Measurements from ENCODE around the gene ST7L. TPM values are rescaled to one million over a fixed set of nuclear protein-coding genes. Genes with fewer than 3 reads are reported as not detected.
A peak's percentile ranks its signal among the peaks of the same experiment; 100 is the strongest.
"Not testable (repeated sequence)": the region's sequence is repeated elsewhere in the genome, so short reads cannot be mapped to it uniquely, and the experiment has no call there.

ST7L gene
- total RNA-seq, 3 donors from 2014 or later = 8.1 to 10.1 (median 9.1) TPM

GRCh38 chr1:112628516-112628915 is 9.6 kb upstream of the ST7L start:
- DNase-seq = no peak
- H3K4me3 Mint-ChIP-seq = no peak overlapping the region
- H3K9me3 Mint-ChIP-seq = no peaks in the 10 kb centered on the region
- no peak for ATAC-seq
- H3K36me3 Mint-ChIP-seq (ENCODE audit: insufficient read depth) = peaks cover 55% of the 10 kb centered on the region
- H3K27me3 Mint-ChIP-seq (ENCODE audit: low read depth) = no peaks in the 10 kb centered on the region
- peaks cover 84% of the 10 kb centered on the region for H3K4me1 Mint-ChIP-seq (ENCODE audit: low read depth)

- peaks cover 84% of the 10 kb centered on the region for H3K4me1 Mint-ChIP-seq (ENCODE audit: low read depth)
- H3K9me3 Mint-ChIP-seq = no peaks in the 10 kb centered on the region
- H3K4me3 Mint-ChIP-seq = no peak overlapping the region
- peaks cover 43% of the 10 kb centered on the region for H3K36me3 Mint-ChIP-seq (ENCODE audit: insufficient read depth)
- DNase-seq (no peak), ATAC-seq (no peak)
- H3K27me3 Mint-ChIP-seq (ENCODE audit: low read depth) = no peaks in the 10 kb centered on the region
These were observed 7.9 kb upstream of the ST7L start for GRCh38 chr1:112626887-112627286.

- H3K36me3 Mint-ChIP-seq (ENCODE audit: insufficient read depth) = peaks cover 40% of the 10 kb centered on the region
- no peak overlapping the region for H3K4me3 Mint-ChIP-seq
- no peaks in the 10 kb centered on the region for H3K9me3 Mint-ChIP-seq
- H3K27me3 Mint-ChIP-seq (ENCODE audit: low read depth) = no peaks in the 10 kb centered on the region
- ATAC-seq (no peak), DNase-seq (no peak)
- H3K4me1 Mint-ChIP-seq (ENCODE audit: low read depth) = peaks cover 78% of the 10 kb centered on the region
These were observed 7.3 kb upstream of the ST7L start for GRCh38 chr1:112626193-112626592.

GRCh38 chr1:112625696-112626095 is 6.8 kb upstream of the ST7L start:
- Mint-ChIP-seq H3K4me1 (ENCODE audit: low read depth) (peaks cover 75% of the 10 kb centered on the region), H3K9me3 (no peaks in the 10 kb centered on the region), H3K4me3 (no peak overlapping the region), H3K36me3 (ENCODE audit: insufficient read depth) (peaks cover 40% of the 10 kb centered on the region), H3K27me3 (ENCODE audit: low read depth) (no peaks in the 10 kb centered on the region)
- ATAC-seq (no peak), DNase-seq (no peak)

- H3K36me3 Mint-ChIP-seq (ENCODE audit: insufficient read depth) = peaks cover 33% of the 10 kb centered on the region
- H3K4me3 Mint-ChIP-seq = peak overlapping the region; percentile 35
- H3K27me3 Mint-ChIP-seq (ENCODE audit: low read depth); H3K9me3 Mint-ChIP-seq; DNase-seq; ATAC-seq: not testable (repeated sequence)
- H3K4me1 Mint-ChIP-seq (ENCODE audit: low read depth) = peaks cover 69% of the 10 kb centered on the region
These were observed 5.6 kb upstream of the ST7L start for GRCh38 chr1:112624493-112624892.

- H3K4me3 Mint-ChIP-seq = peak overlapping the region; percentile 100
- ATAC-seq (no peak), DNase-seq (no peak)
- H3K4me1 Mint-ChIP-seq (ENCODE audit: low read depth) = peaks cover 45% of the 10 kb centered on the region
- H3K36me3 Mint-ChIP-seq (ENCODE audit: insufficient read depth) = peaks cover 14% of the 10 kb centered on the region
- H3K9me3 Mint-ChIP-seq = no peaks in the 10 kb centered on the region
- H3K27me3 Mint-ChIP-seq (ENCODE audit: low read depth) = no peaks in the 10 kb centered on the region
These were observed 1.4 kb upstream of the ST7L start for GRCh38 chr1:112620377-112620695.

GRCh38 chr1:112619518-112620376 is 806 bp upstream of the ST7L start, which contains the start of gene CAPZA1:
TSS of gene CAPZA1 (plus strand) at chr1:112619832. CDS start at chr1:112619845, 13 bp downstream.
- Mint-ChIP-seq H3K36me3 (ENCODE audit: insufficient read depth) (peaks cover 8% of the 10 kb centered on the region), H3K27me3 (ENCODE audit: low read depth) (no peaks in the 10 kb centered on the region), H3K4me3 (peak within 1 kb of the TSS; percentile 100), H3K9me3 (no peaks in the 10 kb centered on the region), H3K4me1 (ENCODE audit: low read depth) (peaks cover 39% of the 10 kb centered on the region)
- DNase-seq (peak; percentile 86), ATAC-seq (peak; percentile 89 to 90)

- peaks cover 31% of the 10 kb centered on the region for H3K4me1 Mint-ChIP-seq (ENCODE audit: low read depth)
- DNase-seq (no peak), ATAC-seq (peak; percentile 10 to 12)
- H3K36me3 Mint-ChIP-seq (ENCODE audit: insufficient read depth) = peaks cover 8% of the 10 kb centered on the region
- H3K9me3 Mint-ChIP-seq = no peaks in the 10 kb centered on the region
- no peaks in the 10 kb centered on the region for H3K27me3 Mint-ChIP-seq (ENCODE audit: low read depth)
- peak overlapping the region; percentile 100 for H3K4me3 Mint-ChIP-seq
These were observed 724 bp downstream of the ST7L start for GRCh38 chr1:112618114-112618720.

GRCh38 chr1:112614460-112615065 is 4.4 kb downstream of the ST7L start:
- peaks cover 18% of the 10 kb centered on the region for H3K36me3 Mint-ChIP-seq (ENCODE audit: insufficient read depth)
- H3K9me3 Mint-ChIP-seq = no peaks in the 10 kb centered on the region
- H3K27me3 Mint-ChIP-seq (ENCODE audit: low read depth) = no peaks in the 10 kb centered on the region
- peaks cover 17% of the 10 kb centered on the region for H3K4me1 Mint-ChIP-seq (ENCODE audit: low read depth)
- no peak overlapping the region for H3K4me3 Mint-ChIP-seq
- ATAC-seq (no peak), DNase-seq (no peak)

- Mint-ChIP-seq H3K9me3 (no peaks in the 10 kb centered on the region), H3K4me3 (no peak overlapping the region), H3K4me1 (ENCODE audit: low read depth) (peaks cover 4% of the 10 kb centered on the region), H3K27me3 (ENCODE audit: low read depth) (no peaks in the 10 kb centered on the region), H3K36me3 (ENCODE audit: insufficient read depth) (peaks cover 28% of the 10 kb centered on the region)
- ATAC-seq (peak in 1 of 2 donors; percentile 18), DNase-seq (no peak)
These were observed 13.2 kb downstream of the ST7L start for GRCh38 chr1:112605633-112606327.

- peaks cover 26% of the 10 kb centered on the region for H3K36me3 Mint-ChIP-seq (ENCODE audit: insufficient read depth)
- H3K27me3 Mint-ChIP-seq (ENCODE audit: low read depth) = no peaks in the 10 kb centered on the region
- ATAC-seq = no peak
- DNase-seq = no peak
- H3K4me1 Mint-ChIP-seq (ENCODE audit: low read depth) = peaks cover 3% of the 10 kb centered on the region
- H3K4me3 Mint-ChIP-seq = no peak overlapping the region
- no peaks in the 10 kb centered on the region for H3K9me3 Mint-ChIP-seq
These were observed 15.4 kb downstream of the ST7L start for GRCh38 chr1:112603541-112603940.

GRCh38 chr1:112603012-112603411 is 15.9 kb downstream of the ST7L start:
- H3K4me1 Mint-ChIP-seq (ENCODE audit: low read depth) = peaks cover 3% of the 10 kb centered on the region
- DNase-seq (no peak), ATAC-seq (no peak)
- H3K36me3 Mint-ChIP-seq (ENCODE audit: insufficient read depth) = peaks cover 26% of the 10 kb centered on the region
- H3K27me3 Mint-ChIP-seq (ENCODE audit: low read depth) = no peaks in the 10 kb centered on the region
- no peaks in the 10 kb centered on the region for H3K9me3 Mint-ChIP-seq
- no peak overlapping the region for H3K4me3 Mint-ChIP-seq

- Mint-ChIP-seq H3K4me1 (ENCODE audit: low read depth) (no peaks in the 10 kb centered on the region), H3K36me3 (ENCODE audit: insufficient read depth) (peaks cover 13% of the 10 kb centered on the region), H3K9me3 (no peaks in the 10 kb centered on the region), H3K4me3 (no peak overlapping the region), H3K27me3 (ENCODE audit: low read depth) (no peaks in the 10 kb centered on the region)
- ATAC-seq (no peak), DNase-seq (no peak)
These were observed 19.5 kb downstream of the ST7L start for GRCh38 chr1:112599477-112599876.

GRCh38 chr1:112594208-112594876 is 24.6 kb downstream of the ST7L start:
- peaks cover 8% of the 10 kb centered on the region for H3K9me3 Mint-ChIP-seq
- DNase-seq (no peak), ATAC-seq (no peak)
- H3K4me1 Mint-ChIP-seq (ENCODE audit: low read depth) = no peaks in the 10 kb centered on the region
- no peak overlapping the region for H3K4me3 Mint-ChIP-seq
- H3K36me3 Mint-ChIP-seq (ENCODE audit: insufficient read depth) = peaks cover 16% of the 10 kb centered on the region
- H3K27me3 Mint-ChIP-seq (ENCODE audit: low read depth) = no peaks in the 10 kb centered on the region
